Stomach smooth muscle (tissue), 2 donors: Measurements from ENCODE around the gene RAD9A.

Experiments
- H3K27ac ChIP-seq: one replicate; pipeline ENCODE4 v1.7.0; 2013; ENCODE audit warnings: mild to moderate bottlenecking, low read length, inconsistent platforms
- H3K27me3 ChIP-seq, 2 donors: one replicate each; pipeline ENCODE4 v1.7.0; 2013; ENCODE audit warnings: low read length in 2 of 2; ENCODE audit not compliant: insufficient read depth in 2 of 2, control insufficient read depth in 1 of 2
- H3K36me3 ChIP-seq, 2 donors: one replicate each; pipeline ENCODE4 v1.7.0; 2013; ENCODE audit warnings: low read length in 2 of 2; ENCODE audit not compliant: control insufficient read depth in 2 of 2, insufficient read depth in 2 of 2
- H3K4me1 ChIP-seq: one replicate; pipeline ENCODE4 v1.7.0; 2013; ENCODE audit warnings: low read length; ENCODE audit not compliant: control insufficient read depth, insufficient read depth
- H3K4me3 ChIP-seq, 2 donors: one replicate each; pipeline ENCODE4 v1.7.0; 2013; ENCODE audit warnings: low read length in 2 of 2
- H3K9ac ChIP-seq, 2 donors: one replicate each; pipeline ENCODE4 v1.7.0; 2013; ENCODE audit warnings: low read length in 2 of 2, mild to moderate bottlenecking in 1 of 2
- H3K9me3 ChIP-seq, 2 donors: one replicate each; pipeline ENCODE4 v1.7.0; 2013; ENCODE audit warnings: low read length in 2 of 2; ENCODE audit not compliant: control insufficient read depth in 2 of 2
- donor health status: healthy.
- donor health status: Pancreatic carcinoma.

RAD9A gene

DNA sequence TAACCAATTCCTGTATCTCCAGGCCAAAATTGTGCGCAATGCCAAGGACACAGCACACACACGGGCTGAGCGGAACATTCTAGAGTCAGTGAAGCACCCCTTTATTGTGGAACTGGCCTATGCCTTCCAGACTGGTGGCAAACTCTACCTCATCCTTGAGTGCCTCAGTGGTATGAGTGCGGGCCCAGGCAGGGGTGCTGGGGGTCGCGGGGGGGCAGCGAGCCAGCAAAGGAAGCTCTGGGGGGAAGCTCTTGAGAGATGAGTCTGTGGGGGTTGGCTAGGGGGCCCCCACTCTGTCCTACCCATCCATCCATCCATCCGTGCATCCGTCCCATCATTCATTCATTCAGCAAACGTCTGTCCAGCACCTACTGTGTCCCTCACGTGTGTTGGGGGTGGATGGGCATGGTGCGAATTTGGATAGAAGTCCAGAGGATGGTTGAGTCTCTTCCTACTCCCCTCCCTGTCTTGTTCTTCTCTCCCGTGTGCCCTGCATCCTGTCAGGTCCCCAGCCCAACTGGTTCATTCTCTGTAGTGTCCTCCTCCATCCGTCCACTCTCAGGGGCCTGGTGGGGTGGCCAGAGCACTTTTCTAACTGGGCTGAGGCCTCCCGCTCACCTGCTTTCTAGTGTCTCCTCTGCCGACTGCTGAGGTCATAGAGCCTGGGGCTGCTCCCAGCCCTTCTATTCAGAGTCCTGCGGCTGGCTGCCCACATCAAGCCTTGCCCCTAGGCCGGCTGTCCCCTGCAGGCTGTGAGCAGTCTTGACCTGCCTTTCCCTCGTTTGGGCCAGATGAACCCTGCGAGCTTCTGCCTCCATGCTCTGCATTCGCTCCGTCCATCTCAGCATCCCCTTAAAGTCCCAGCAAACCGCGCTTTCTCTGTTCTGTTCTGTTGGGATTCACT lies 39.8 kb downstream of the RAD9A start:
- no peak overlapping the region for H3K9ac ChIP-seq
- peaks cover 22 to 30% of the 10 kb centered on the region in 2 donors for H3K36me3 ChIP-seq
- H3K27ac ChIP-seq, result no peak overlapping the region
- H3K27me3 ChIP-seq, result no peaks in the 10 kb centered on the region
- H3K9me3 ChIP-seq, result no peaks in the 10 kb centered on the region
- peaks cover 30% of the 10 kb centered on the region for H3K4me1 ChIP-seq
- H3K4me3 ChIP-seq, result no peak overlapping the region

GRCh38 chr11:67432655-67433349 lies 41.0 kb downstream of the RAD9A start:
- Histone ChIP-seq H3K36me3 (peaks cover 22 to 32% of the 10 kb centered on the region in 2 donors), H3K9me3 (no peaks in the 10 kb centered on the region), H3K27ac (no peak overlapping the region), H3K27me3 (no peaks in the 10 kb centered on the region), H3K9ac (no peak overlapping the region), H3K4me1 (peaks cover 24% of the 10 kb centered on the region), H3K4me3 (no peak overlapping the region)

GRCh38 chr11:67433536-67434394 lies 42.0 kb downstream of the RAD9A start:
- Histone ChIP-seq H3K27ac (no peak overlapping the region), H3K9me3 (no peaks in the 10 kb centered on the region), H3K27me3 (no peaks in the 10 kb centered on the region), H3K36me3 (peaks cover 22 to 34% of the 10 kb centered on the region in 2 donors), H3K4me1 (peaks cover 19% of the 10 kb centered on the region), H3K4me3 (no peak overlapping the region), H3K9ac (no peak overlapping the region)

DNA sequence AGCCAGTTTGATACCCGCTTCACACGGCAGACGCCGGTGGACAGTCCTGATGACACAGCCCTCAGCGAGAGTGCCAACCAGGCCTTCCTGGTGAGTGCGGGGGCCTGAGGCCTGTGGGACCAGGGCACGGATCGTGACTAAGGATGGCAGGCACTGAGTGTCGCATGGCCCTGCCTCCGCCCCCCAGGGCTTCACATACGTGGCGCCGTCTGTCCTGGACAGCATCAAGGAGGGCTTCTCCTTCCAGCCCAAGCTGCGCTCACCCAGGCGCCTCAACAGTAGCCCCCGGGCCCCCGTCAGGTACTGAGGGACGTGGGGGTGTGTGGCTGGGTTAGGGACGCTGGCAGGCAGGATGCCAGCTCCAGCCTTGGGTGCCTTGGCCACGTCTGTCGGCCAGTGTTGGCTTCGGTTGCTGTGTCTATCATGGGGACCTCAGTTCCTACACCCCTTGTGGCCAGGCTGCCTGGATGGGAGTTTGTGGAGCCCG lies 42.7 kb downstream of the RAD9A start:
- Histone ChIP-seq H3K27ac (no peak overlapping the region), H3K4me3 (no peak overlapping the region), H3K9me3 (no peaks in the 10 kb centered on the region), H3K4me1 (peaks cover 15% of the 10 kb centered on the region), H3K27me3 (no peaks in the 10 kb centered on the region), H3K9ac (no peak overlapping the region), H3K36me3 (peaks cover 22 to 31% of the 10 kb centered on the region in 2 donors)

DNA sequence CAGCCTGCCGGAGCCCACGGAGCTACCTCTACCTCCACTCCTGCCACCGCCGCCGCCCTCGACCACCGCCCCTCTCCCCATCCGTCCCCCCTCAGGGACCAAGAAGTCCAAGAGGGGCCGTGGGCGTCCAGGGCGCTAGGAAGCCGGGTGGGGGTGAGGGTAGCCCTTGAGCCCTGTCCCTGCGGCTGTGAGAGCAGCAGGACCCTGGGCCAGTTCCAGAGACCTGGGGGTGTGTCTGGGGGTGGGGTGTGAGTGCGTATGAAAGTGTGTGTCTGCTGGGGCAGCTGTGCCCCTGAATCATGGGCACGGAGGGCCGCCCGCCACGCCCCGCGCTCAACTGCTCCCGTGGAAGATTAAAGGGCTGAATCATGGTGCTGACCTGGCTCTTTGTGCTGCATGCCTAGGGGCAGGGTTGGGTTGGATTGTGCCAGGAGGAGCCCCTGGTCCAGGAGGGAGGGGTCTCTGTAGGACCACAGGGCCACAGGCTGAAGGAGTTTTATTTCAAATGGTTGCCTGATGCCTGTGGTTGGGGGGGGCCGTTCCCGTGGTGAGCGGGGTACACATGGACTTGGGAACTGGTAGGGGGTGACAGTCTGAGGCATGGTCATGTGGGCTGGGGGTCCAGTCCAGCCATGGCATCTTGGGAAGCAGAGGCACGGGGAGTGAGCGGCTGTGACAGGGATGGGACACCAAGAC lies 43.4 kb downstream of the RAD9A start:
- H3K4me3 ChIP-seq, result no peak overlapping the region
- H3K9ac ChIP-seq, result no peak overlapping the region
- H3K9me3 ChIP-seq, result no peaks in the 10 kb centered on the region
- H3K27ac ChIP-seq, result no peak overlapping the region
- H3K27me3 ChIP-seq, result no peaks in the 10 kb centered on the region
- H3K36me3 ChIP-seq, result peaks cover 18 to 31% of the 10 kb centered on the region in 2 donors
- H3K4me1 ChIP-seq, result peaks cover 13% of the 10 kb centered on the region

DNA sequence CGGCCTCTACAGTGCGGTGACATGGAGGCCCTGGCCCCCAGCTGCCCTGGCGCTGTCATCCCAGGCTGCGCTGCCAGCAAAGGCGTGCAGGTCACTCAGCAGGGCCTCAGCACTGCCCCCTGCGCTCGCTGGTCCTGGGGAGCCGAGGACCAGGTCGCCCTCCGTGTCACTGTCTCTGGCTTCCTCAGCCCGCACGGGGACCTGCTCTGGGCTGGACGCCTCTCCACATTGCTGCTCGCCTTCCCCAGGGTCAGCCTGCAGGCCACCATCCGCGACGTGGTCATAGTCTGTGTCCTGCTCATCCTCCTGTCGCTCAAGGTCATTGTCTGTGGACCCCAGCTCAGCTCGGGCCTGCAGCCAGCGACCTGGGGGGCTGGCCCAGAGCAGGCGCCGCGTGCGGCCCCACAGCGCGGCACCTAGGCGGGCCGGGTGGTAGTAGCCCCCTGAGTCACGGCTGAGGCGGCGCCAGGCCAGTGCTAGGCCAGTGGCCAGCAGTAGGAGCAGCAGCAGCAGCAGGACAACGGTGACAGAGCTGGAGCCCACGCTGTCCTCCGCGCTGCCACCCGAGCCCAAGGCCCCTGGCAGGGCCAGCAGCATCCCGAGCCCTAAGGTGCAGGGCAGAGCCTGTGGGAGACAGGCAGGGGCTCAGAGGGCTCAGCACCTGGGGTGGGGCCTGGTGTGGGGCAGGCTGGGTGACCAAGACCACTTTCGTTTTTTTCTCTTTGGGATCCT lies 44.1 kb downstream of the RAD9A start:
- H3K36me3 ChIP-seq, result peaks cover 18 to 33% of the 10 kb centered on the region in 2 donors
- no peak overlapping the region for H3K9ac ChIP-seq

GRCh38 chr11:67436459-67437081 lies 44.8 kb downstream of the RAD9A start:
- peaks cover 18 to 34% of the 10 kb centered on the region in 2 donors for H3K36me3 ChIP-seq
- H3K4me3 ChIP-seq, result no peak overlapping the region
- H3K9me3 ChIP-seq, result no peaks in the 10 kb centered on the region
- H3K27me3 ChIP-seq, result no peaks in the 10 kb centered on the region
- H3K4me1 ChIP-seq, result peaks cover 12% of the 10 kb centered on the region
- peak overlapping the region; percentile 18 for H3K27ac ChIP-seq
- no peak overlapping the region for H3K9ac ChIP-seq

More for the DNA sequence above, 44.1 kb downstream of the RAD9A start:
- peaks cover 12% of the 10 kb centered on the region for H3K4me1 ChIP-seq
- H3K9me3 ChIP-seq, result no peaks in the 10 kb centered on the region
- no peaks in the 10 kb centered on the region for H3K27me3 ChIP-seq
- H3K27ac ChIP-seq, result peak overlapping the region; percentile 18
- no peak overlapping the region for H3K4me3 ChIP-seq

- peaks cover 18 to 32% of the 10 kb centered on the region in 2 donors for H3K36me3 ChIP-seq
- H3K4me1 ChIP-seq, result peaks cover 18% of the 10 kb centered on the region
- H3K4me3 ChIP-seq, result no peak within 1 kb of the TSS
- peak within 1 kb of the TSS; percentile 11 for H3K27ac ChIP-seq
- no peaks in the 10 kb centered on the region for H3K9me3 ChIP-seq
- H3K9ac ChIP-seq, result no peak within 1 kb of the TSS
- no peaks in the 10 kb centered on the region for H3K27me3 ChIP-seq
Observed at GRCh38 chr11:67437082-67437808, 45.5 kb downstream of the RAD9A start, which contains the start of gene PTPRCAP. PTPRCAP (minus strand) TSS chr11:67437682; CDS start chr11:67437619, 63 bp downstream.

GRCh38 chr11:67437809-67438157 lies 46.0 kb downstream of the RAD9A start:
- Histone ChIP-seq H3K9me3 (no peaks in the 10 kb centered on the region), H3K27ac (no peak overlapping the region), H3K36me3 (peaks cover 14 to 27% of the 10 kb centered on the region in 2 donors), H3K9ac (no peak overlapping the region), H3K27me3 (no peaks in the 10 kb centered on the region), H3K4me1 (peaks cover 23% of the 10 kb centered on the region), H3K4me3 (no peak overlapping the region)
